HEK293 (cell line): Measurements from ENCODE around the gene ETF1.

ENCODE experiments used
- CTCF ChIA-PET: fragments of 350-600 bp; formaldehyde crosslinking; extraction: SDS; loops from one replicate; lab custom pipeline; 2021; ENCODE audit warnings: antibody characterized with exemption; lab: Yijun Ruan, JAX
- POLR2A ChIA-PET: fragments of 300-600 bp; formaldehyde crosslinking; extraction: SDS; loops from one replicate; lab custom pipeline; 2020; ENCODE audit warnings: antibody characterized with exemption, inconsistent platforms; lab: Yijun Ruan, JAX
- H3K27ac ChIP-seq: fragments of 200-500 bp; sonication (Bioruptor generic); 2 replicates; pipeline ENCODE4 v1.5.1; 2014; ENCODE audit warnings: low read depth, low read length, control low read depth, inconsistent platforms; ENCODE audit errors: extremely low read depth
- H3K36me3 ChIP-seq, 2 experiments: fragments of 200-500 bp in 1 of 2; sonication (Bioruptor generic) in 1 of 2; 1 replicate in 1 of 2; 2 replicates in 1 of 2; pipeline ENCODE4 v1.5.1; 2014 to 2017; ENCODE audit warnings: inconsistent platforms in 2 of 2, low read length in 2 of 2; ENCODE audit not compliant: control insufficient read depth in 2 of 2, insufficient read depth in 1 of 2
- H3K4me1 ChIP-seq: fragments of 200-500 bp; sonication (Bioruptor generic); 2 replicates; pipeline ENCODE4 v1.5.1; 2014; ENCODE audit warnings: mild to moderate bottlenecking, low read length, inconsistent platforms; ENCODE audit not compliant: control insufficient read depth, insufficient read depth
- H3K4me3 ChIP-seq: 2 replicates; pipeline ENCODE4 v1.5.1; 2011; ENCODE audit warnings: low read depth, mild to moderate bottlenecking, control low read depth, low read length, moderate library complexity
- H3K9me3 ChIP-seq: fragments of 200-500 bp; sonication (Bioruptor generic); 2 replicates; pipeline ENCODE4 v1.5.1; 2014; ENCODE audit warnings: low read depth, low read length, inconsistent platforms; ENCODE audit not compliant: control insufficient read depth, insufficient read depth
- CTCF ChIP-seq: fragments of 450-650 bp; formaldehyde crosslinking; IDR thresholded peaks from 2 replicates; pipeline ENCODE4 v1.5.1; 2016; ENCODE audit warnings: missing biosample characterization, missing genetic modification characterization
- GLI2 ChIP-seq: fragments of 450-650 bp; formaldehyde crosslinking; IDR thresholded peaks from 2 replicates; pipeline ENCODE4; 2017; ENCODE audit warnings: missing biosample characterization, missing genetic modification characterization, low read depth, borderline replicate concordance
- GLIS1 ChIP-seq: fragments of 450-650 bp; formaldehyde crosslinking; IDR thresholded peaks from 2 replicates; pipeline ENCODE4 v1.5.1; 2016; ENCODE audit warnings: missing biosample characterization, missing genetic modification characterization
- IKZF3 ChIP-seq: fragments of 450-650 bp; IDR thresholded peaks from 2 replicates; pipeline ENCODE4 v1.5.0; 2018; ENCODE audit warnings: missing biosample characterization, mild to moderate bottlenecking, missing genetic modification characterization, moderate library complexity
- MZF1 ChIP-seq: fragments of 450-650 bp; formaldehyde crosslinking; IDR thresholded peaks from 2 replicates; pipeline ENCODE4 v1.5.1; 2017; ENCODE audit warnings: missing biosample characterization, missing genetic modification characterization, borderline replicate concordance
- OVOL3 ChIP-seq: fragments of 450-650 bp; formaldehyde crosslinking; IDR thresholded peaks from 2 replicates; pipeline ENCODE4 v1.5.1; 2016; ENCODE audit warnings: missing biosample characterization, missing genetic modification characterization
- PRDM10 ChIP-seq: fragments of 450-650 bp; formaldehyde crosslinking; IDR thresholded peaks from 2 replicates; pipeline ENCODE4 v1.5.1; 2016; ENCODE audit warnings: missing biosample characterization, missing genetic modification characterization
- PRDM2 ChIP-seq: fragments of 450-650 bp; formaldehyde crosslinking; IDR thresholded peaks from 2 replicates; pipeline ENCODE4 v1.5.1; 2016; ENCODE audit warnings: missing biosample characterization, missing genetic modification characterization, borderline replicate concordance
- ZBTB17 ChIP-seq: fragments of 450-650 bp; formaldehyde crosslinking; IDR thresholded peaks from 2 replicates; pipeline ENCODE4 v1.5.1; 2016; ENCODE audit warnings: missing biosample characterization, missing genetic modification characterization
- ZNF202 ChIP-seq: fragments of 450-650 bp; formaldehyde crosslinking; IDR thresholded peaks from 2 replicates; pipeline ENCODE4 v1.5.1; 2016; ENCODE audit warnings: missing biosample characterization, missing genetic modification characterization, borderline replicate concordance
- ZNF239 ChIP-seq: fragments of 450-650 bp; formaldehyde crosslinking; IDR thresholded peaks from 2 replicates; pipeline ENCODE4 v1.5.1; 2016; ENCODE audit warnings: missing biosample characterization, missing genetic modification characterization
- ZNF394 ChIP-seq: fragments of 450-650 bp; formaldehyde crosslinking; IDR thresholded peaks from 2 replicates; pipeline ENCODE4 v1.5.1; 2016; ENCODE audit warnings: missing biosample characterization, missing genetic modification characterization, mild to moderate bottlenecking, moderate library complexity, borderline replicate concordance
- ZNF654 ChIP-seq: fragments of 450-650 bp; formaldehyde crosslinking; IDR thresholded peaks from 2 replicates; pipeline ENCODE4 v1.5.1; 2016; ENCODE audit warnings: low read depth, missing biosample characterization, missing genetic modification characterization
- ZNF660 ChIP-seq: fragments of 450-650 bp; IDR thresholded peaks from 2 replicates; pipeline ENCODE4 v1.5.1; 2018; ENCODE audit warnings: missing biosample characterization, mild to moderate bottlenecking, missing genetic modification characterization
- ZSCAN30 ChIP-seq: fragments of 450-650 bp; IDR thresholded peaks from 2 replicates; pipeline ENCODE4 v1.5.1; 2018; ENCODE audit warnings: missing biosample characterization, mild to moderate bottlenecking, missing genetic modification characterization, moderate library complexity
- TF ChIP-seq, protein P1 (sequence below): fragments of 450-650 bp; IDR thresholded peaks from 2 replicates; pipeline ENCODE4 v1.5.1; 2018; ENCODE audit warnings: missing biosample characterization, mild to moderate bottlenecking, missing genetic modification characterization
- TF ChIP-seq, protein P2 (sequence below): fragments of 450-650 bp; IDR thresholded peaks from 2 replicates; pipeline ENCODE4 v1.5.1; 2018; ENCODE audit warnings: missing biosample characterization, missing genetic modification characterization
- TF ChIP-seq, protein P3 (sequence below): fragments of 450-650 bp; formaldehyde crosslinking; IDR thresholded peaks from 2 replicates; pipeline ENCODE4 v1.5.1; 2016; ENCODE audit warnings: missing biosample characterization, missing genetic modification characterization

The ETF1 gene

DNA sequence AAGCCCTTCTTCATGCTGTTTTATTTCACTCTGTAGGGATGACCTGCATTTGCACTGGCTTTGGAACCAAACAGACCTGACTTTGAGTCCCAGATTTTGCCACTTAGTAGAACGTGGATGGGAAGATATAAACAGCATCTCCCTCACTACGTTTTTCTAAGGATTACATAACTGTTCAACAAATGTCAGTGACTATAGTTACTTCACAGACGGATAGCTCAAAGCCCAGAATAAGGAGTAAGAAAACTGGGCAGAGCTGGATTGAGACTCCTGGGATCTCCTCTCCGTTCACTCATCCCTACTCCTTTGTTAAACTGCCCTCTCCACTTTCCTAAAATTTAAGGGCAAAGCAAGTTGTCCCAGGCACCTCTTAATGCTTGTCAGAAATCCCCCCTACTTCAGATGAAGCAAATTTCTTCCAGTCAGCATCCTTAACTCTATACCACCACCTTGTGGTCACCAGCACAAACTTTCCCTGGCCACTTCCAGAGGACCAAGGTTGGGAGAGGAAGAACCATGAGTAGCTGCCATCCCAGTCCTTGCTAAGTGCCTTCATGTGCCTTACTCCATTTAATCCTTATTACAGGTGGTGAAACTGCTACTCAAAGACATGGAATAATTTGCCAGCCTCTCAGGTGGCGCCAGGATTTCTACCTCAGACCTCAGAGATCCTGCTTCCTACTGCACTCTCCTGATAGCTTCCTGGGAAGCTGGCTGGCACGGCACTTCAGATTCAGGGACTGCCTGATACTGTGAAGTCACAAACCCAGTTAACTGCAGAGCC, 39.4 kb downstream of the ETF1 start:
- H3K9me3 ChIP-seq, result no peaks in the 10 kb centered on the region
- H3K4me3 ChIP-seq, result no peak overlapping the region
- CTCF ChIA-PET, result interaction anchor here (0.5 to 6.3 kb wide), 49 partner anchors 8 to 1128 kb away, joined by 3 to 110 read pairs (median 4); partner anchors contain the start of genes CDC23, EGR1, ETF1 and KIF20A
- no peaks in the 10 kb centered on the region for H3K4me1 ChIP-seq
- no peak overlapping the region for H3K27ac ChIP-seq
- peaks cover 8 to 35% of the 10 kb centered on the region in 2 experiments; a peak in 2 of 3 replicates for H3K36me3 ChIP-seq
- POLR2A ChIA-PET, result interaction anchor here (0.7 to 2.9 kb wide), 8 partner anchors 8 to 324 kb away, joined by 3 to 25 read pairs (median 4); partner anchors contain the start of genes EGR1, HSPA9 and KIF20A
- TF ChIP-seq MZF1 (peak; percentile 59; the same call in 1 of the 2 replicates), ZSCAN30 (tag by site-specific recombination) (peak; percentile 10; the same call in 1 of the 2 replicates), ZNF394 (no peak), GLI2 (tag by site-specific recombination) (0 out of 2 replicates have a peak, but pooled peaks have one; percentile 2), CTCF (tag by site-specific recombination) (peak; percentile 74), ZNF239 (tag by site-specific recombination) (peak; percentile 90), PRDM10 (tag by site-specific recombination) (peak; percentile 47), OVOL3 (tag by site-specific recombination) (no peak), GLIS1 (tag by site-specific recombination) (peak; percentile 47), ZBTB17 (tag by site-specific recombination) (peak; percentile 63; the same call in 1 of the 2 replicates), ZNF654 (tag by site-specific recombination) (peak; percentile 90), ZNF660 (tag by site-specific recombination) (peak; percentile 73; the same call in 1 of the 2 replicates), IKZF3 (tag by site-specific recombination) (peak; percentile 77), ZNF202 (tag by site-specific recombination) (no peak), PRDM2 (tag by site-specific recombination) (no peak)
- TF ChIP-seq, protein P1, sequence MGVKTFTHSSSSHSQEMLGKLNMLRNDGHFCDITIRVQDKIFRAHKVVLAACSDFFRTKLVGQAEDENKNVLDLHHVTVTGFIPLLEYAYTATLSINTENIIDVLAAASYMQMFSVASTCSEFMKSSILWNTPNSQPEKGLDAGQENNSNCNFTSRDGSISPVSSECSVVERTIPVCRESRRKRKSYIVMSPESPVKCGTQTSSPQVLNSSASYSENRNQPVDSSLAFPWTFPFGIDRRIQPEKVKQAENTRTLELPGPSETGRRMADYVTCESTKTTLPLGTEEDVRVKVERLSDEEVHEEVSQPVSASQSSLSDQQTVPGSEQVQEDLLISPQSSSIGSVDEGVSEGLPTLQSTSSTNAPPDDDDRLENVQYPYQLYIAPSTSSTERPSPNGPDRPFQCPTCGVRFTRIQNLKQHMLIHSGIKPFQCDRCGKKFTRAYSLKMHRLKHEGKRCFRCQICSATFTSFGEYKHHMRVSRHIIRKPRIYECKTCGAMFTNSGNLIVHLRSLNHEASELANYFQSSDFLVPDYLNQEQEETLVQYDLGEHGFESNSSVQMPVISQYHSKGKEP (tag by site-specific recombination), result 0 out of 2 replicates have a peak, but pooled peaks have one; percentile 3
- TF ChIP-seq, protein P2, sequence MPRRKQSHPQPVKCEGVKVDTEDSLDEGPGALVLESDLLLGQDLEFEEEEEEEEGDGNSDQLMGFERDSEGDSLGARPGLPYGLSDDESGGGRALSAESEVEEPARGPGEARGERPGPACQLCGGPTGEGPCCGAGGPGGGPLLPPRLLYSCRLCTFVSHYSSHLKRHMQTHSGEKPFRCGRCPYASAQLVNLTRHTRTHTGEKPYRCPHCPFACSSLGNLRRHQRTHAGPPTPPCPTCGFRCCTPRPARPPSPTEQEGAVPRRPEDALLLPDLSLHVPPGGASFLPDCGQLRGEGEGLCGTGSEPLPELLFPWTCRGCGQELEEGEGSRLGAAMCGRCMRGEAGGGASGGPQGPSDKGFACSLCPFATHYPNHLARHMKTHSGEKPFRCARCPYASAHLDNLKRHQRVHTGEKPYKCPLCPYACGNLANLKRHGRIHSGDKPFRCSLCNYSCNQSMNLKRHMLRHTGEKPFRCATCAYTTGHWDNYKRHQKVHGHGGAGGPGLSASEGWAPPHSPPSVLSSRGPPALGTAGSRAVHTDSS, result no peak
- TF ChIP-seq, protein P3, sequence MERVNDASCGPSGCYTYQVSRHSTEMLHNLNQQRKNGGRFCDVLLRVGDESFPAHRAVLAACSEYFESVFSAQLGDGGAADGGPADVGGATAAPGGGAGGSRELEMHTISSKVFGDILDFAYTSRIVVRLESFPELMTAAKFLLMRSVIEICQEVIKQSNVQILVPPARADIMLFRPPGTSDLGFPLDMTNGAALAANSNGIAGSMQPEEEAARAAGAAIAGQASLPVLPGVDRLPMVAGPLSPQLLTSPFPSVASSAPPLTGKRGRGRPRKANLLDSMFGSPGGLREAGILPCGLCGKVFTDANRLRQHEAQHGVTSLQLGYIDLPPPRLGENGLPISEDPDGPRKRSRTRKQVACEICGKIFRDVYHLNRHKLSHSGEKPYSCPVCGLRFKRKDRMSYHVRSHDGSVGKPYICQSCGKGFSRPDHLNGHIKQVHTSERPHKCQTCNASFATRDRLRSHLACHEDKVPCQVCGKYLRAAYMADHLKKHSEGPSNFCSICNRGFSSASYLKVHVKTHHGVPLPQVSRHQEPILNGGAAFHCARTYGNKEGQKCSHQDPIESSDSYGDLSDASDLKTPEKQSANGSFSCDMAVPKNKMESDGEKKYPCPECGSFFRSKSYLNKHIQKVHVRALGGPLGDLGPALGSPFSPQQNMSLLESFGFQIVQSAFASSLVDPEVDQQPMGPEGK (tag by site-specific recombination), result peak; percentile 35; the same call in 1 of the 2 replicates
